Glutamatergic neuron (in vitro differentiated cells): ENCODE data around the gene CRCP. TPM values are rescaled to one million over a fixed set of nuclear protein-coding genes. Genes with fewer than 3 reads are reported as not detected.

Experiments
- DNase-seq: peaks from one replicate; pipeline ENCODE4 v3.0.0; 2022
- H3K27ac Mint-ChIP-seq: one replicate; pipeline ENCODE4 v1.8.0; 2020; ENCODE audit warnings: mild to moderate bottlenecking, mixed read lengths, inconsistent platforms; ENCODE audit not compliant: unreplicated experiment
- H3K27me3 Mint-ChIP-seq: one replicate; pipeline ENCODE4 v1.8.0; 2020; ENCODE audit warnings: mild to moderate bottlenecking, moderate library complexity, mixed read lengths, inconsistent platforms; ENCODE audit not compliant: unreplicated experiment
- H3K36me3 Mint-ChIP-seq: one replicate; pipeline ENCODE4 v1.8.0; 2020; ENCODE audit warnings: mild to moderate bottlenecking, mixed read lengths, inconsistent platforms; ENCODE audit not compliant: unreplicated experiment
- H3K4me1 Mint-ChIP-seq: one replicate; pipeline ENCODE4 v1.8.0; 2020; ENCODE audit warnings: mild to moderate bottlenecking, low read depth, mixed read lengths, inconsistent platforms; ENCODE audit not compliant: unreplicated experiment
- H3K4me3 Mint-ChIP-seq: one replicate; pipeline ENCODE4 v1.8.0; 2020; ENCODE audit warnings: mild to moderate bottlenecking, mixed read lengths, inconsistent platforms; ENCODE audit not compliant: unreplicated experiment
- H3K9me3 Mint-ChIP-seq: one replicate; pipeline ENCODE4 v1.8.0; 2020; ENCODE audit warnings: mild to moderate bottlenecking, moderate library complexity, mixed read lengths, inconsistent platforms; ENCODE audit not compliant: unreplicated experiment
- CTCF ChIP-seq: fragments of 200-600 bp; sonication (generic); IDR thresholded peaks from one replicate; pipeline ENCODE4 v1.5.0; 2021; ENCODE audit not compliant: partially characterized antibody, unreplicated experiment
- total RNA-seq: library from RNA; stranded (reverse); fragmentation: NEBNext Ultra II Directional; extraction: Animal tissue kit (Norgen Biotek cat#: 25700); gene quantifications from one replicate; pipeline ENCODE4 v1.2.1, GENCODE V29; 2021; ENCODE audit not compliant: unreplicated experiment

Gene CRCP
- total RNA-seq, 1 donor from 2014 or later: 29.1 TPM

- Mint-ChIP-seq H3K9me3 (peaks cover 3% of the 10 kb centered on the region), H3K4me3 (no peak overlapping the region), H3K27me3 (peaks cover 2% of the 10 kb centered on the region), H3K36me3 (no peaks in the 10 kb centered on the region), H3K27ac (no peak overlapping the region), H3K4me1 (peaks cover 3% of the 10 kb centered on the region)
- no peak for TF ChIP-seq CTCF
- DNase-seq: no peak
Measured at GRCh38 chr7:66178258-66178657, 63.6 kb downstream of the CRCP start.

DNA sequence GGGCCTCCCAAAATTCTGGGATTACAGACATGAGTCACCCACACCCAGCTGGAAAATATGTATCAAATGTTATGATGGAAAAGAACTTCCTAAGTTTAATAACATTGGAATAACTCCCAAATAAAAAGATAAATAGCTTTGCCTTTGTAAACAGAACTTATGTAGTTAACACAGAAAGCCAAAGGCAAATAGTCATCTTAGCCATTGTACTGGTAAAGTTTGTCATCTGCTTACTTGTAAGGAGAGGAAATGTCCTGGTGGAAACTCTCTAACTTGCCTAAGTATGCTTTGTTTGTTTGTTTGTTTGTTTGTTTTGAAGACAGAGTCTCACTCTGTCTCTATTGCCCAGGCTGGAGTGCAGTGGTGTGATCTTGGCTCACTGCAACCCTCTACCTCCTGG, 66.7 kb downstream of the CRCP start:
- H3K27ac Mint-ChIP-seq: no peak overlapping the region
- no peak overlapping the region for H3K4me3 Mint-ChIP-seq
- DNase-seq: no peak
- no peaks in the 10 kb centered on the region for H3K27me3 Mint-ChIP-seq
- peaks cover 3% of the 10 kb centered on the region for H3K9me3 Mint-ChIP-seq
- TF ChIP-seq CTCF: no peak
- no peaks in the 10 kb centered on the region for H3K36me3 Mint-ChIP-seq
- H3K4me1 Mint-ChIP-seq: no peaks in the 10 kb centered on the region

- H3K36me3 Mint-ChIP-seq: no peaks in the 10 kb centered on the region
- peaks cover 3% of the 10 kb centered on the region for H3K9me3 Mint-ChIP-seq
- DNase-seq: no peak
- H3K4me3 Mint-ChIP-seq: no peak overlapping the region
- H3K27me3 Mint-ChIP-seq: no peaks in the 10 kb centered on the region
- H3K27ac Mint-ChIP-seq: no peak overlapping the region
- H3K4me1 Mint-ChIP-seq: no peaks in the 10 kb centered on the region
- no peak for TF ChIP-seq CTCF
Measured at GRCh38 chr7:66181845-66182244, 67.2 kb downstream of the CRCP start.

DNA sequence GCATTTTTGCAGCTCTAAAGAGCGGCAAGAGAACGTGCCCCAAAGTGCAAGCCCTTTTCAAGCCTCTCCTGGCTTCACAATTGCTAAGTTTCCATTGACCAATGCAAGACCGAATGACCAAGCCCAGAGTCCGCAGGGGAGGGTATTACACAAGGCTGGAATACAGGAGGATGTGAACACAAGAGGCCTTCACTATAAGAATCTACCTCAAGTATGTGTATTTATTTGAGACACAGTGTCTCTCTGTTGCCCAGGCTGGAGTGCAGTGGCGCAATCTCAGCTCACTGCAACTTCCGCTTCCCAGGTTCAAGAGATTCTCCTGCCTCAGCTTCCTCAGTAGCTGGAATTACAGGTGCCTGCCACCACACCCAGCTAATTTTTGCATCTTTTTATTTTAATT, 68.3 kb downstream of the CRCP start:
- H3K4me1 Mint-ChIP-seq: no peaks in the 10 kb centered on the region
- H3K4me3 Mint-ChIP-seq: no peak overlapping the region
- no peak overlapping the region for H3K27ac Mint-ChIP-seq
- DNase-seq: no peak
- H3K36me3 Mint-ChIP-seq: no peaks in the 10 kb centered on the region
- no peak for TF ChIP-seq CTCF
- peaks cover 3% of the 10 kb centered on the region for H3K9me3 Mint-ChIP-seq
- no peaks in the 10 kb centered on the region for H3K27me3 Mint-ChIP-seq

- no peaks in the 10 kb centered on the region for H3K9me3 Mint-ChIP-seq
Measured at GRCh38 chr7:66183700-66184099, 69.1 kb downstream of the CRCP start.

More at GRCh38 chr7:66183700-66184099, 69.1 kb downstream of the CRCP start:
- Mint-ChIP-seq H3K4me1 (no peaks in the 10 kb centered on the region), H3K27me3 (no peaks in the 10 kb centered on the region), H3K36me3 (no peaks in the 10 kb centered on the region), H3K4me3 (no peak overlapping the region), H3K27ac (no peak overlapping the region)
- TF ChIP-seq CTCF: no peak
- no peak for DNase-seq
